ENCODE results near the gene IGFBP7. TPM values are rescaled to one million over a fixed set of nuclear protein-coding genes. Genes with fewer than 3 reads are reported as not detected.

The IGFBP7 gene
- total and polyA plus RNA-seq, 2 of the 8 experiments (the other 6 are each of a cell fraction or from before 2014, with no cell fraction given), result 0.17 to 0.48 TPM

DNA sequence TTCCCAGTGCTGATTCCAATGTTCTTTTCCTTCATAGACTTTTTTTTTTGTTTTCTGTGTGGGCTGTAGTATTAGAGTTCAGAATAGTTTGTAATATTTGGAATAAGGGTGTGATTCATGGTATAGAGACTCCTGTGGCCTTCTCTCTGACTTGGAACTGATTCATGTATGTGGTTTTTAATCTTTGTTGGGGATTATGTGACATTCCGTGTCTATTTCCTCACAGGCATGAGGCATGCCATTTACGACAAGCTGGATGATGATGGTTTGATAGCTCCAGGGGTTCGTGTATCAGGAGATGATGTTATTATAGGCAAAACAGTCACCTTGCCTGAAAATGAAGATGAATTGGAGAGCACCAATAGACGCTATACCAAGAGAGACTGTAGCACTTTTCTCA lies 87.1 kb downstream of the IGFBP7 start (continued):
- TF ChIP-seq RAD21 (IDR thresholded peaks at IDR 0.05 in 1 of 2, conservative IDR thresholded peaks at IDR 0.05 in 1 of 2; ENCODE audit: low read depth in 2 of 2, low read length in 2 of 2), result no peak
- no peak for TF ChIP-seq CHD1 (IDR thresholded peaks at IDR 0.05; ENCODE audit: low read depth, low read length)
